ENCODE data around the gene ATXN1.
A peak's percentile ranks its signal among the peaks of the same experiment; 100 is the strongest.

Gene ATXN1

DNA sequence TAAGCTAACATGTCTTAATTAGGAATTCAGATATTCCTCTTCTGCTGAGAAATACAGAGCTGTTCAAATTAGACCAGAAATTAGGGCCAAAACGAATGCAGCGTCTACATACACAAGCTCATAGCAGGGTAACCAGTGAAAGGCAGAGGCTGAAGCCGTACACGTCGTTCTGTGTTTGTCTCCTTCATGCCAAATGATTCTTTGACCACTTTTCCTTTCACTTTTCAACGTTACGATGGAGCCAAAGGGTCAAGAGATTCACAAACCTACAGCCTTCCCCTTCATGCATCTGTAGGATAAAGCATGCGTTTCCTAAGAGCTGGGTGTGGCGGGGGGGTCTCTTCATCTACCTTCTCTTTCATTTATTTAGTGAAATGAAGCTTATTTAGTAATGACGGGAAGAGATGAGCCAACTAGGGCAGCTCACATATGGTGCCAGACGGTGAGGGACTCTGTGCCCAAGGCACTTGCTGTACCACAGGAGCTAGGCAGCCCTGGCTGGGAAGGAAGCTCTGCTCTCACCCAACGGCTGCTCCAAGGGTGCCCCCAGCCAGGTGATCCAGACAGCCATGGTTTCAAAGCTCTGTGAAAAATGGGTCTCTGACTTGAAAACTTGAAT is 178.0 kb downstream of the ATXN1 start (continued):
- TF ChIP-seq MZF1 (tag by site-specific recombination; IDR thresholded peaks at IDR 0.05; ENCODE audit: borderline replicate concordance) (no peak), HOXA7 (CRISPR knock-in tag; IDR thresholded peaks at IDR 0.05; ENCODE audit: borderline replicate concordance) (no peak), ZNF558 (tag by site-specific recombination; IDR thresholded peaks at IDR 0.05) (no peak), ZNF548 (tag by site-specific recombination; IDR thresholded peaks at IDR 0.05) (no peak), ZNF513 (tag by site-specific recombination; IDR thresholded peaks at IDR 0.05) (no peak), ZNF747 (tag by site-specific recombination; IDR thresholded peaks at IDR 0.05) (no peak), ZNF423 (tag by site-specific recombination; IDR thresholded peaks at IDR 0.05) (no peak), TRIM28 (IDR thresholded peaks at IDR 0.05; ENCODE audit: borderline replicate concordance, low read length) (no peak), ZNF610 (tag by site-specific recombination; IDR thresholded peaks at IDR 0.05; ENCODE audit: borderline replicate concordance) (no peak)

GRCh38 chr6:16582446-16583143 is 178.7 kb downstream of the ATXN1 start:
- Histone ChIP-seq H3K4me1 (ENCODE audit: control insufficient read depth, insufficient read depth, low read length) (no peaks in the 10 kb centered on the region), H3K4me3 (ENCODE audit: low read depth, low read length) (no peak overlapping the region), H3K27ac (ENCODE audit: extremely low read depth, low read depth, low read length) (no peak overlapping the region), H3K9me3 (ENCODE audit: control insufficient read depth, insufficient read depth, low read depth, low read length) (no peaks in the 10 kb centered on the region), H3K36me3 (ENCODE audit: control insufficient read depth in 2 of 2, insufficient read depth in 1 of 2, low read length in 2 of 2) (peaks cover 11 to 13% of the 10 kb centered on the region in 2 experiments)
- ChIA-PET CTCF (interaction anchor here (0.6 to 1.1 kb wide), 4 partner anchors 66 to 251 kb away, joined by 3 read pairs; no protein-coding TSS in a partner anchor), POLR2A (no interaction called here)
- TF ChIP-seq KLF7 (tag by site-specific recombination; IDR thresholded peaks at IDR 0.05; ENCODE audit: borderline replicate concordance): no peak
- 0 out of 2 replicates have a peak, but pooled peaks have one; percentile 27 for TF ChIP-seq ZNF335 (tag by site-specific recombination; conservative IDR thresholded peaks at IDR 0.05)

DNA sequence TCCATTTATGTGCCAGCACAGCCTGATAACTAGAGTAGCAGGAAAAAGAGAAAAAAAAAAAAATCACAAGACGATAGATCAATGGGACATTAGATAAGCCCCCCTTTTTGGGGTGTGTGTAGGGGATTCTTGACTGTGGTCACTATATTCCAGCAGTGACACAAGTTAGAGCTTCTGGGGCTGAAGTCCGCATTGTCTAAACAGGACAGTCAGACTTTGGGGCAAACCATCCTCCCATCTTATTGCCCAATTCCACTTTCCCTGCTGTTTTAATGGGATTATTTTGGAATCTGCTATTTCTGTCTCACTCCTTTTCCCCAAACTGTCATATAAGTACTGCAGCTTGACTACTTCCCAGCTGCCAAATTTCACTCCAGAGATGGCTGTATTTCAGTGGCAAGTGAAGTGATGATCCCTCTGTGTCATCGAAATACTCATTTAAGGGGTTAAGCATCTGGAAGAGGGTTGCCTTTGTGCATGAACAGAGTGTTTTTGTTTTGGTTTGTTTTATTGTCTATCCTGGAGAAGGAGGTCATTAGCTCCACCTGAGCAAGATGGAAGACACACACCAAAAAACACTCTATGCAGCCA is 182.5 kb downstream of the ATXN1 start:
- Histone ChIP-seq H3K27ac (ENCODE audit: extremely low read depth, low read depth, low read length) (no peak overlapping the region), H3K4me3 (ENCODE audit: low read depth, low read length) (no peak overlapping the region), H3K36me3 (ENCODE audit: control insufficient read depth in 2 of 2, insufficient read depth in 1 of 2, low read length in 2 of 2) (peaks cover 6 to 8% of the 10 kb centered on the region in 2 experiments; a peak in 2 of 3 replicates), H3K4me1 (ENCODE audit: control insufficient read depth, insufficient read depth, low read length) (peaks cover 9% of the 10 kb centered on the region), H3K9me3 (ENCODE audit: control insufficient read depth, insufficient read depth, low read depth, low read length) (no peaks in the 10 kb centered on the region)
- ChIA-PET CTCF (no interaction called here), POLR2A (no interaction called here)
- TF ChIP-seq ZNF266 (tag by site-specific recombination; IDR thresholded peaks at IDR 0.05; ENCODE audit: low read depth) (no peak), KLF9 (tag by site-specific recombination; IDR thresholded peaks at IDR 0.05; ENCODE audit: low read depth) (no peak), PRDM10 (tag by site-specific recombination; IDR thresholded peaks at IDR 0.05) (peak; percentile 17; the same call in 1 of the 2 replicates)
